Lower leg skin (tissue), 3 donors: ENCODE measurements around the gene ZFP62.

ENCODE experiments used
- CTCF ChIP-seq, 3 donors: fragments of 450-650 bp; IDR thresholded peaks; one replicate each; pipeline ENCODE4 v1.5.1; 2016; ENCODE audit warnings: antibody characterized with exemption in 3 of 3, mild to moderate bottlenecking in 3 of 3, moderate library complexity in 2 of 3
- POLR2A ChIP-seq, 2 donors: fragments of 450-650 bp; IDR thresholded peaks; one replicate each; pipeline ENCODE4 v1.6.1; 2016 to 2017; ENCODE audit warnings: antibody characterized with exemption in 2 of 2, mild to moderate bottlenecking in 1 of 2, moderate library complexity in 1 of 2

- TF ChIP-seq CTCF (IDR thresholded peaks at IDR 0.05) = no peak
- TF ChIP-seq POLR2A (IDR thresholded peaks at IDR 0.05) = no peak
Measured at GRCh38 chr5:180862645-180863044, 1.6 kb upstream of the ZFP62 start.
